ENCODE results near the gene BUD23.

Gene BUD23

DNA sequence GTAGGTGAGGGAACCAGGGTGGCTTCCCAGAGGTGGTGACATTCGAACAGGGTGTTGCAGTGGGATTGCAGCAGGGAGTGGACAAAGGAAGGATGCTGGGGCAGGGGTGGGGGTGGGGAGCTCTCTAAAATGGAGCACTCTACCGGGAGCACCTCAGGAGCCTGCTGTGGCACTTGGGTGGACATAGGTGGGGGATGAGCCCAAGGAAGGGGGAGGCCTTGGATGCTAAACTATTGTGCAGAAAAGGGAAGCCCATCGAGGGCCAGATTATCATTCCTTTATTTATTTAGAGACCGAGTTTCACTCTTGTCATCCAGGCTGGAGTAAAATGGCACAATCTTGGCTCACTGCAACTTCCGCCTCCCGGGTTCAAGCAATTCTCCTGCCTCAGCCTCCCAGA is 39.4 kb downstream of the BUD23 start:
- no peaks in the 10 kb centered on the region for H3K36me3 Mint-ChIP-seq (ENCODE audit: low read depth)
- no peak for DNase-seq
- TF ChIP-seq, protein P1, sequence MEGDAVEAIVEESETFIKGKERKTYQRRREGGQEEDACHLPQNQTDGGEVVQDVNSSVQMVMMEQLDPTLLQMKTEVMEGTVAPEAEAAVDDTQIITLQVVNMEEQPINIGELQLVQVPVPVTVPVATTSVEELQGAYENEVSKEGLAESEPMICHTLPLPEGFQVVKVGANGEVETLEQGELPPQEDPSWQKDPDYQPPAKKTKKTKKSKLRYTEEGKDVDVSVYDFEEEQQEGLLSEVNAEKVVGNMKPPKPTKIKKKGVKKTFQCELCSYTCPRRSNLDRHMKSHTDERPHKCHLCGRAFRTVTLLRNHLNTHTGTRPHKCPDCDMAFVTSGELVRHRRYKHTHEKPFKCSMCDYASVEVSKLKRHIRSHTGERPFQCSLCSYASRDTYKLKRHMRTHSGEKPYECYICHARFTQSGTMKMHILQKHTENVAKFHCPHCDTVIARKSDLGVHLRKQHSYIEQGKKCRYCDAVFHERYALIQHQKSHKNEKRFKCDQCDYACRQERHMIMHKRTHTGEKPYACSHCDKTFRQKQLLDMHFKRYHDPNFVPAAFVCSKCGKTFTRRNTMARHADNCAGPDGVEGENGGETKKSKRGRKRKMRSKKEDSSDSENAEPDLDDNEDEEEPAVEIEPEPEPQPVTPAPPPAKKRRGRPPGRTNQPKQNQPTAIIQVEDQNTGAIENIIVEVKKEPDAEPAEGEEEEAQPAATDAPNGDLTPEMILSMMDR (IDR thresholded peaks at IDR 0.05) = no peak
- peaks cover 24% of the 10 kb centered on the region for H3K27me3 Mint-ChIP-seq (ENCODE audit: low read depth, poor library complexity)
- H3K27ac Mint-ChIP-seq = no peak overlapping the region
- H3K4me3 Mint-ChIP-seq = no peak overlapping the region
- no peaks in the 10 kb centered on the region for H3K9me3 Mint-ChIP-seq
- peaks cover 18% of the 10 kb centered on the region for H3K4me1 Mint-ChIP-seq

DNA sequence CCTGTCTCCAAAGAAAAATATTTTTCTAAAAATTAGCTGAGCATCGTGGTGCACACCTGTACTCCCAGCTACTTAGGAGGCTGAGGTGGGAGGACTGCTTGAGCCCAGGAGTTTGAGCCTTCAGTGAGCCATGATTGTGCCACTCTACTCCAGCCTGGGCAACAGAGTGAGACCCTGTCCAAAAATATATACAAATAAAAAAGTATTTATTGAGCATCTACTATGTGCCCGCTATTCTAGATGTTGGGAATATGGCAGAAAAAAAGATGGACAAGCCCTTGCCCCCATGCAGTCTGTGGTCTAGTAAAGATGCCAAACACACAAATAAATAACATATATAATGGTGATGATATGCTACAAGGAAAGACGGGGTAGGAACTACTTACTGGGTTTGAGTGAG is 40.4 kb downstream of the BUD23 start:
- TF ChIP-seq, protein P1 (IDR thresholded peaks at IDR 0.05) = no peak
- Mint-ChIP-seq H3K27me3 (ENCODE audit: low read depth, poor library complexity) (peaks cover 19% of the 10 kb centered on the region), H3K36me3 (ENCODE audit: low read depth) (no peaks in the 10 kb centered on the region)

DNA sequence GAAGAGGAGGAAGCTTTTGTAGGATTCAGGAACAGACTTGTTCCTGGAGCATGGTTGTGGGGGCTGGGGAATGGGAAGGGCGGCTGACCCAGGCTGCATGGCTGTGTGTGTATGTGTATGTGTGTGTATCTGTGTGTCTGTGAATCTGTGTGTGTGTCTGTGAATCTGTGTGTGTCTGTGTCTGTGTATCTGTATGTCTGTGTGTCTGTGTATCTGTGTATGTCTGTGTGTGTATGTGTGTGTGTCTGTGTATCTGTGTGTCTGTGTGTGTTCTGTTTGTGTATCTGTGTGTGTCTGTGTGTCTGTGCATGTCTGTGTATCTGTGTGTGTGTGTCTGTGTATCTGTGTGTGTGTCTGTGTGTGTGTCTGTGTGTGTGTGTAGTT is 42.7 kb downstream of the BUD23 start:
- H3K4me3 Mint-ChIP-seq = no peak overlapping the region
- no peaks in the 10 kb centered on the region for H3K9me3 Mint-ChIP-seq
- DNase-seq = no peak
- no peaks in the 10 kb centered on the region for H3K36me3 Mint-ChIP-seq (ENCODE audit: low read depth)
- TF ChIP-seq, protein P1 (IDR thresholded peaks at IDR 0.05) = peak; percentile 10
- H3K27me3 Mint-ChIP-seq (ENCODE audit: low read depth, poor library complexity) = peaks cover 9% of the 10 kb centered on the region
- H3K27ac Mint-ChIP-seq = no peak overlapping the region
- peaks cover 22% of the 10 kb centered on the region for H3K4me1 Mint-ChIP-seq

More for the DNA sequence above, 40.4 kb downstream of the BUD23 start:
- no peak overlapping the region for H3K4me3 Mint-ChIP-seq
- DNase-seq = no peak
- H3K9me3 Mint-ChIP-seq = no peaks in the 10 kb centered on the region
- H3K27ac Mint-ChIP-seq = no peak overlapping the region
- H3K4me1 Mint-ChIP-seq = peaks cover 23% of the 10 kb centered on the region

DNA sequence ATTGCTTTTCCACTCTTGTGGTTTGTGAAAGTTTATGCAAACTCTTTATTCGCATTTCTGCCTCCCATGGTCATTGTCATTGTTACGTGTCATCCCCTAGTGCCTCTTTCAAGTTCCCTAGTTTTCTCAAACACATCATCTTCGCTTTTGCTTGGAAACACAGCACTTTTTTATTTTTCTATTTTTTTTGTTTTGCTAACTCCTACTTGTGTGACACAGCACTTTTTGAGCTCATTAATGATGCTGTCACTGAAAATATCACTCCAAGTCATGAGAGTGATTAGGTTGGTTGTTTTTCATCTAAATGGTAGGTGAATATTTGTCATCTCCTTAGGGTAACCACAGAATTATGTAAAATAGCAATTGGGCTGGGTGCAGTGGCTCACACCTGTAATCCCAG is 44.6 kb downstream of the BUD23 start:
- TF ChIP-seq, protein P1 (IDR thresholded peaks at IDR 0.05) = no peak
- peaks cover 15% of the 10 kb centered on the region for H3K4me1 Mint-ChIP-seq
- no peaks in the 10 kb centered on the region for H3K36me3 Mint-ChIP-seq (ENCODE audit: low read depth)
- peaks cover 4% of the 10 kb centered on the region for H3K27me3 Mint-ChIP-seq (ENCODE audit: low read depth, poor library complexity)
- H3K27ac Mint-ChIP-seq = no peak overlapping the region
- H3K9me3 Mint-ChIP-seq = no peaks in the 10 kb centered on the region
- DNase-seq = no peak
- H3K4me3 Mint-ChIP-seq = no peak overlapping the region

DNA sequence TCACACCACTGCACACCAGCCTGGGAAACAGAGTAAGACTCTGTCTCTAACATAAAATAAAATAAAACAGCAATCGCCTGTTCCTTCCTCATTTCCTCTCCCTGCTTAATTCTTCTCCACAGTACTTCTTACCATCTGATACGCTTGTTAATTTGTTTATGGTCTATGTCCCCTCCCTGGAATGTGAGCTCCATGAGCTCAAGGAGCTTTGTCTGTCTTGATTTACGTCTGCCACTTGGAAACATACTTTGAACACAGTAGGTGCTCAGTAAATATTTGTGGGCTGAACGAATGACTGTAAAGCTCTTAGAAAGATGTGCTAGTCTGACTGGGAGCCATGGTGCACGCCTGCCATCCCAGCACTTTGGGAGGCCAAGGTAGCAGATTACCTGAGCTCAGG is 45.2 kb downstream of the BUD23 start:
- peaks cover 15% of the 10 kb centered on the region for H3K4me1 Mint-ChIP-seq
- no peaks in the 10 kb centered on the region for H3K9me3 Mint-ChIP-seq

DNA sequence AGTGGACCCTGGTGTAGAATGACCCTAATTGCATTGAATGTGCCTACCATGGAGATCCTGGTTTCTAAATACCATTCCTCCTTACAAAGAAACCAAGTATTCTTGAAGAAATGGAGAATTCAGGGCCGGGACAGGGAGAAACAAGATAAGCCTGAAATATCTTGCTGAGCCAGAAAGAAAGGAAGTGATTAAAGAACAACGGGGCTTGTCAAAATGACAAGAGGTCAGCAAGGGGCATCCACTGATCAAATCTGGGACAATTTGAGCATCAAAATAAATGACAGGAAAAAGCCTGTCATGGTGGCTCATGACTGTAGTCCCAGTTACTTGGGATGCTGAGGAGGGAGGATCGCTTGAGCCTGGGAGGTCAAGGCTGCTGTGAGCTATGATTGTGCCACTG is 47.1 kb downstream of the BUD23 start:
- Mint-ChIP-seq H3K4me3 (no peak overlapping the region), H3K27ac (no peak overlapping the region), H3K36me3 (ENCODE audit: low read depth) (no peaks in the 10 kb centered on the region), H3K27me3 (ENCODE audit: low read depth, poor library complexity) (peaks cover 5% of the 10 kb centered on the region), H3K4me1 (peaks cover 15% of the 10 kb centered on the region), H3K9me3 (no peaks in the 10 kb centered on the region)
- DNase-seq = no peak
- TF ChIP-seq, protein P1 (IDR thresholded peaks at IDR 0.05) = no peak

More for the DNA sequence above, 45.2 kb downstream of the BUD23 start:
- no peak overlapping the region for H3K4me3 Mint-ChIP-seq
- peaks cover 4% of the 10 kb centered on the region for H3K27me3 Mint-ChIP-seq (ENCODE audit: low read depth, poor library complexity)
- no peak for DNase-seq
- TF ChIP-seq, protein P1 (IDR thresholded peaks at IDR 0.05) = no peak
- no peak overlapping the region for H3K27ac Mint-ChIP-seq
- H3K36me3 Mint-ChIP-seq (ENCODE audit: low read depth) = no peaks in the 10 kb centered on the region

Measured in nephron progenitor cell (in vitro differentiated cells).